DMS53 treated with DMSO at 0.1 percent for 48 hours (cell line): ENCODE results near the gene BTBD8.
"Not testable (repeated sequence)": the region's sequence is repeated elsewhere in the genome, so short reads cannot be mapped to it uniquely, and the experiment has no call there.

ENCODE experiments used
- DNase-seq: peaks from one replicate; lab custom pipeline; 2025; ENCODE audit not compliant: unreplicated experiment; lab: John Stamatoyannopoulos, UW

BTBD8 gene

DNA sequence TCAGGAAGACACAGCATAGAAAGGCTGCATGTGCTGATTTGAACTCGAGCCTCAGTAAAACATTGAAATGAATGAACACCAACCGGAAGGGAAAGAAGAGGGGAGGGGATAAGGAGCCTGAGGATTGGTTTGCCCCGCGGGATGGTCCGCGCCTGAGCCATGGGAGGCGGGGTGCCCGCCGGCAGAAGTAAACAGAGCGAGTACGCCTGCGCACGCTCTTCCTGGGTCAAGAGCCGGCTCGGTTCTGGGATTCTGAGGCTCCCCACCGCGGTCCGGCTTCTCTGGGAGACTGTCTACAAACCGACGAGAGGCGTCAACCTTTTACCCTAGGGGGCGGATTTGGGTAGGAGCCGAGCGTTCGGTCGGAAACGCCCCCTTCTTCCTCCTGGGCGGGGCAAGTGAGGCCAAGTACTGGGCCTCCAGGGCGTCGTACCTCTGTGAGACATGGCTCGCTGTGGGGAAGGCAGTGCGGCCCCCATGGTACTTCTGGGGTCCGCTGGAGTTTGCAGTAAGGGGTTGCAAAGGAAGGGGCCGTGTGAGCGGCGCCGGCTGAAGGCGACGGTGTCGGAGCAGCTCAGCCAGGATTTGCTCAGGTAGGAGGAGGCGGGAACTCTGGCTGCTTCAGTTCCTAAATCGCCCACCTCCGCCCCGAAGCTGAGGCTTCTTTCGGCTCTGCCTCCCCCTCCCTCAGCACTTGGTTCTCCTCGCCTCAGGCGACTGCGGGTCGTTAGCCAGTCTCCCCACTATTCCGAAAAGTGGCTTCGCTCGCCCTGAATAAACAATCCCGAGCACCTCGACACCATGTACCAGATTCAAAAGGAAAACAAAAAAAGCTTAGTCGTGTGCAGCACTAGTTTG is at the start of gene BTBD8:
Gene BTBD8 (plus strand): TSS at position 218 of the 858 bp plus-strand sequence. CDS start 227 bp downstream, at position 445.
- DNase-seq, result peak; percentile 91

DNA sequence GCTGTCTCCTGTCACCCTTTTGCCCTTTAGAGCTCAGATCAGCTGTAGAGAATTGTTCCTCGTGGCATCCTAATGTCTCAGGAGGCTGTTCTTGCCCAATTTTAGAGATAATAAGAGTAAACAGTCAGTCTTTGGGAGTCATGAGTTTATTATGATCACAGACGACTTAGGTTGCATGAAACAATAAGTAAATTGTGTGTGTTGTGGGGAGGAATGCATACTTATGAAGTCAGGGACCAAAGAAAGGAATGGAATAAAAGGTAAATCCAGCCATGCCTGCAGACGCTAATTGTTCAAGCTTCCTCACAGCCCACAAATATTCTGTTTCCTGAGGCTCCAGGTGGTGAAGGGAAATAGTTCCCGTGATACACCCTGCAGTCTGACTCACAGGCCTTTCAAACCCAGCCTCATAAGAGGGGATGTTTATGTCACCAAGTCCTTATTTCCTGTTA is 49.5 kb upstream of the BTBD8 start:
- DNase-seq, result peak; percentile 94

DNA sequence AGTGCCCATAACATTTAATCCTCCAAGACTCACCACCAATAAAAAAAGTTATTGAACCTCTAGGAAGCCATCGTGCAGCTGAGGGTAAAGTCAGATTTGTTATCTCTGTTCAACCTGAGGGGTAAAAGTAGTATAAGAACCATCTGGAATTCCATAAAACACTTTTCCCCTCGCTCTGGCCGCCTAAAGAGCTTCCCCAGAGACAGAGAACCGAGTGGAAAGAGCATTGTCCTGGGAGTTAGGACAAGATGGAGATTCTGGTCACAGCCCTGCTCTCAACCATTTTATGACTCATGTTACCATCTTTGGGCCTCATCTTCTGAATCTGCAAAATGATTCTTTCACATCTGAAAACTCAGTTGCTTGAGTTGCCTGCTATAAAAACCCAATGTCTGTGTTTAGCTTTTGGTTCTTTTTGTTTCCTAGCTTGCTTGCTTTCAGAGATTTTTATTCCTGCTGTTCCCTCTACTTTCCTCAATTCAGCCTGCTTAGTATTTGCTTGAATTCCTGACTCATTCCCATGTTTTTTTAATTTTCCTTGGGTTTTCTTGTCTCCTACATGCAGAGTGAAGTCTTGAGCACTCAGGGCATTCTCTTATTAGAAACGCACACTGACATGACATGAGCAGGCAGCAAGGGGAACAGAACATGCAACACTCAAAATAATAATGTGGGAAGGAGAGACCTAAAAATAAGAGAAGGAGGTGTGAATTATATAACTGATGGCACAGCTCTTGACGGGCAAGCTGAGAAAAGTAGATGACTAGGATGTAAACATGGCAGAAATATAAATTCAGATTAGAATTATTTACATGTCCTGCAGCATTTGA is 48.6 kb upstream of the BTBD8 start:
- DNase-seq, result no peak

DNA sequence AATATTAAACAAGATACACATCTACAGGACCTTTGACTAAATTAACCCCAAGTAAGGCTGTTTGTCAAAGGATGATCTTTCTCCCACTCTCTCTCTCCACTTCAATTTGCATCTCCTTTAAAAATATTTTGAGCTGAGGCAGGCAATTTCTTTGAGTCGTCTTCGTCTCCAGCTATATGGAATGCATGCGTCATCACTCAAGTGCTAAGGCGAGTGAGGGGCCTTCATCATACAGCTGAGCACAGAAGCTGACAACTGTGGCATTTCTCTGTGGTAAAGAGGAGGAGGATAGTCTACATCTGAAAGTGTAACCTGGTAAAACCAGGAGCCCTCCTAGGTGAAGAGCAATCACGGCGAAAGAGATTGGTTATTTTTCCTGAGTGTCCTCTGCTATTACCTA is 42.7 kb upstream of the BTBD8 start:
- DNase-seq, result no peak

DNA sequence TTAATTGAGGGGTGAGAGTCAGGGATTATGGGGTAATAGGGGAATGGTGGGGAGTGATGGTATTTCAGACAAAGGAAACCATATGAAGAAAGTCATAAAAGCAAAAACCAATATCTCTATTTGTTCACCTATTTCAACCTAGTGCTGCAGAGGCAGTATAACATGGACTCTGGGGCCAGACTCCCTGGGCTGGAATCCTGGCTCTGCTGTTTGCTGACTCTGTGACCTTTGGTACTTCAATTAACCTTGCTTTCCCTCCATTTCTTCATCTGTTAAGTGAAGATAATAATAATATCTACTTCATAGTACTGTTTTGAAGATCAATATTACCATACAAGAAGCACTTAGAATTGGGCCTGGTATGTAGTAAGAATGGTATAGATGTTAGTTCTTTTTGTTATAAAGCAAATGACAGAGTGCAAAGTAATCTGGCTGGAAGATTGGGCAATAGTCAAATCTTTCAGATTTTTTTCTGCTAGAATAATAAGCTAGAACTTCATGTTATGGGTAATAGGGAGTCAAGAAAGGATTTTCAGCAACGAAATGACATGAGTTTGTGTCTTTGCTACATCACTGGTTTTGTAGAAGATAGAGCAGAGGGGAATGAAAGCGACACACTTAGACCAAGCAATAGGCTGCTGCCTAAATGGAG is 41.3 kb upstream of the BTBD8 start:
- no peak for DNase-seq

DNA sequence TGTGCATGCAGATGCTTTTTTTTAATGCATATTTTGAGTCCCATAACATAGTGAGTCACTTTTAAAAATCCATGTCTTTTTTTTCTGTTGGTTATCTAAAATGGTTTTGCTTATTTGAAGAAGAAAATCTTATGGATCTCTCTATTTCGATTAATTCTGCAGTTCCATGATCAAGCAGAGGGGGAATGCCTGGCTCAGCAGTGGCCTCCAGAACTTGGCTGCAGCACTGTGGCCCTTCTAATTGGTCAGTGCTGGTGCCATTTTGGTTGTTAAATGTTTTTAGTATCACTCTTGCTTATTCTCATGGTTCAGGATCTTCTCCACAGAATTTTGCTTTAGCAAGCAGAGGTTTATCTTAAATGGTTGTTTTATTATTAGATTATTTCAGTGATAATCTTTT is 39.2 kb upstream of the BTBD8 start:
- no peak for DNase-seq

DNA sequence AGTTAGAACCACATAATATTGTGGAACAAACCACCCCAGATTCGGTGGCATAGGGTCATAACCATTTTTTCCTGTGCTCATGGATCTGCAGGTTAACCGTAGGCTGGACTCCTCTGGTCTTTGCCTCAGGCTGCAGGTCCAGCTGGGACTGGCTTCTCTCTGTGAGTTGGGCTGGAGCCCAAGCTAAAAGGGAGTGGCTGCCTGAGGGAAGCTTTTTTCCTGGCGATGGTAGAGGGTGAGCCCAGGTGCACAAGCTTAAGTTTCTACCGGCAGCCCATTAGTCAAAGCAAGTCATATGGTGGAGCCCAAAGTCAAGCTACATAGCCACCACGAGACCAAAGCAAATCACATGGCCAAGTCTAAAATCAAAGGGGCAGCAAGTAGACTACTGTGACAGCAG is 36.5 kb upstream of the BTBD8 start:
- DNase-seq, result no peak

DNA sequence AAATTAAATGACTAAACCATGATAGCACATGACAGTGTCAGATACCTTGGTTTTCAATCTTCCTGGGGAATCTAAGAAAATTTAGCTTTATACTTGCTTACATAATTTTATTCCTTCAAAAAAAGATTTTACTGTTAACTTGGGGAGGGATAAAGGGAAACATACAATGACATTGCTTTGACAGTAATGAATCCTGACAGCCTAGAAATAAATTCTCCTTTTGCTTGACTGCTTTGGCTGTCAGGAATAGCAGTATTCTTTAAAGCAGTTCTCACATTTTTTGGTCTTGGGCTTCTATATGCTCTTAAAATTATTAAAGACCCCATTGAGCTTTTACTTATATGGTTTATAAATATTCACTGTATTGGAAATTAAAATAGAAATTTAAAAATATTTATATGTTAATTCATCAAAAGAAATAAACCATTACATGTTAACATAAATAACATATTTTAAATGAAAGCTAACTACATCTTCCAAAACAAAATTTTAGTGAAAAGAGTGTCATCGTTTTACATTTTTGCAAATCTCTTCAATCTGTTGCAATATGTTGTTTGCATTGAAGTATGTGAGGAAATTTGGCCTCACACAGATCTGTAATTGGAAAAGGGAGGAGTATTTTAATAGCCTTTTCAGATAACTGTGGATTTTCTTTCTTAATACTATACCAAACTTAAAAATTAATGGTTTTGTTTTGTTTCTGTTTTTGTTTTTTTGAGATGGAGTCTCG is 34.2 kb upstream of the BTBD8 start:
- no peak for DNase-seq

DNA sequence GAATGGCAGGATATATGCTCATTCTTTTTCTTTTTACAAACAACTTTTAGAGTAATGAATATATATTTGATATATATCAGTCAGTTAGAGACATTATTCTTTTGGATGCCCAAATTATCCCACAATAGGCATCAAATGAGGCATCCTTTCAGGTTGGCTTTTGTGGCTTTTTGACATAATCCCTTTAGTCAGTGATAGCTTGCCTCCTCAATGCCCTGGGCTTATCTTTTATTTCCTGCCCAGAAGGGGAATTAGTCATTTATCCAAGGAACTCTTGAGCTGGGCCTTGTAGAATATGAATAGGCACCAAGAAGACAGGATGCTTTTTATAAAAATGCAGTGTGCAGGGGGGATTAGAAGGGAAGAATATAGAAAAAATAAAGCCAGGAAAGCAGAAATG is 28.2 kb upstream of the BTBD8 start:
- DNase-seq, result no peak

DNA sequence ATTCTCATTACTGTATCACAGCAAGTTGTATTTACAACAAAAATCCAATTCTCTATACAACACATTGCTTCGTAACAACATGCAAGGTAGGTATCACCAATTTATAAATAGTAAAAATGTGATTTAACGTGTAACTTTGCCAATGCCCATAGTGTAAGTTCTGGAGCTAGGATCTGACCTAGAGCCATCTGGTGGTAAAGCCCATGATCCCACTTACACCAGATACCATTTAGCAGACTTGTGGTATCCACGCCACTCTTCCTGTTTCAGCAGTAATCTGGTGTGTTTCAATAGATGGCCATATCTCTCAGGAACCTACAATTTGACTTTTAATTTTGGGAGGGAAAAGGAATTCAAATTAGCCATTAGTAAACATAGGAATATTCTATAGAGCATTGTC is 15.1 kb upstream of the BTBD8 start:
- no peak for DNase-seq

DNA sequence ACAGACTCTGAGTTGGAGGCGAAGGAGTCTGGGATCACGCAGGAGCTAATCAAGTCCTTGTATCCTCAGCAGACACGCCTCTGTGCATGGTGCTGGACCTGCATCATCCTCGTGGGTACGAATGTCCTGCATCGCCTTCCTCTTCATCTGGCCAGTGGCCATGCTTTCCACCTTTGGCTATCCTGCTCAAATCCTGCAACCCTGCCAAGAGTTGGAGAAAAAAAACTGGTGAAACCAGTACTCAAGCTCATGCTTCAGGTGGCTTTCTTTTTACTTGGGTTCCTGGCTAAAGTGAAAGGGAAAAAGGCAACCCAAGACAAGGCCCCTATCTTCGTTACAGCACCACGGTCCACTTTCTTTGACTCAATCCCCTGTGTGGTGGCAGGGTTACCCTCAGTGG is 13.8 kb upstream of the BTBD8 start:
- DNase-seq, result no peak

DNA sequence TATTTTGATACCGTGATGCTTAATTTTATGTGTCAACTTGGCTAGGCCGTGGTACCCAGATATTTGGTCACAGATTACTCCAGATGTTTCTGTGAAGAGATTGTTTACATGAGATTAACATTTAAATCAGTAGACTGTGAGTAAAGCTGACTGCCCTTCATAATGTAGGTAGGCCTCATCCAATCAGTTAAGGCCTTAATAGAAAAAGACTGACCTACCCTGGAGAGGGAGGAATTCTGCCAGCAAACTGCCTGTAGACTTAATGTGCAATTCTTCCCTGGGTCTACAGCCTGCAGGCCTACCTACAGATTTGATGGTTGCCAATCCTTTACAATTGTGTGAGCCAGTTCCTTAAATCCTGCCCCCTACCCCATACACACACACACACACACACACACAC is 9.3 kb upstream of the BTBD8 start:
- no peak for DNase-seq

DNA sequence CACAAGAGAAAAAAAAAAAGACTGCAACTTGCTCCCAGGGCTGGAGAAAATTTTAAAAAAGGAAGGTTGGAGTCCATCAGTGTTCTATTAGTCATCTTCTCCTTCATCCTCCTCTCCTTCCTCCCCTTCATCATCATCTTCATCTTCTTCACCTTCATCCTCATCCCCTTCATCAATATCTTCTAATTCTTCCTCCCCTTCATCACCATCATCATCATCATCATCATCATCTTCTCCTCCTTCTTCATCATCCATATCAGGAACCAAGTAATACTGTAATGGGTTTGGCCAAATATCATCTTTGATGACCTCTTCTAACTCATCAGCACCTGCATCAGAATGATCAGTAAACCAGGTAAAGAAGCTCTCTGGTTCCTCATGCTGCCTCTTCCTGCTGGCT is 5.7 kb upstream of the BTBD8 start:
- DNase-seq, result not testable (repeated sequence)

DNA sequence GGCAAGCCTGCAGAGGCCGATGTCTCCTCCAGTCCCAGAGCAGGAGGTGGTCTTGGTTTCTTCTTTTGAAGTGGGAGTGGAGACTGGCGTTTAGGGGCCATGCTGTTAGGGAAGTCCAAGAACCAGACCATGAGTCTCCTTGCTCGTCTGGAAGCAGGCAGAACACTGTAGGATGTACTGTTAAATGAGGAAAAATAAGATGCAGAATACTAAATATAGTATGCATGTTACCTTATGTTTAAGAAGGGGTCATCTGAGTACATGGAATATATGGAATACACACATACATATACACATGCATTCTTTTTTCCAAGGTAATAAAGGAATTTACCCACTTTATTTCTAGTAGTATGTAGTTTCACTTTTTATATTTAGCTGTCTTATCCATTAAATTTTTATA is 4.8 kb upstream of the BTBD8 start, which contains the start of gene SETSIP:
Gene SETSIP (minus strand): TSS at position 101 of the 400 bp plus-strand sequence. CDS start 0 bp downstream, at position 101.
- no peak for DNase-seq

DNA sequence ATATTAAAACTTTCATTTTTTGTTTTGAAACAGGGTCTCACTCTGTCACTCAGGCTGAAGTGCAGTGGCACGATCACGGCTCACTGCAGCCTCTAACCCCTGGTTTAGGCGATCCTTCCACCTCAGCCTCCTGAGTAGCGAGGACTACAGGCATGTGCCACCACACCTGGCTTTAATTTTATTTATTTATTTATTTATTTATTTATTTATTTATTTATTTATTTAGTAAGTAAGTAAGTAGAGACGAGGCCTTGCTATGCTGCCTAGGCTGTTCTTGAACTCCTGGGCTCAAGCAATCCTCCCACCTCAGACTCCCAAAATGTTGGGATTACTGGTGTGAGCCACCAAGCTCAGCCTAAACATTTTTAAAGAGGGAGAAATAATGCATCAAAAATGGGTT is 3.8 kb upstream of the BTBD8 start:
- DNase-seq, result no peak

DNA sequence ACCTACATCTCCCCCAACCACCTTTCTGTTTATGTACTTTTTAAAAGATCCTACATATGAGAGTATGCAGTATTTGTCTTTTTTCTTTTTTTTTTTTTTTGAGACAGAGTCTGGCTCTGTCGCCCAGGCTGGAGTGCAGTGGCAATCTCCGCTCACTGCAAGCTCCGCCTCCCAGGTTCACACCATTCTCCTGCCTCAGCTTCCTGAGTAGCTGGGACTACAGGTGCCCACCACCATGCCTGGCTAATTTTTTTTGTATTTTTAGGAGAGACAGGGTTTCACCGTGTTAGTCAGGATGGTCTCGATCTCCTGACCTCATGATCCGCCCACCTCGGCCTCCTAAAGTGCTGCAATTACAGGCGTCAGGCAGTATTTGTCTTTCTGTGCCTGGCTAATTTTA is 2.1 kb upstream of the BTBD8 start:
- DNase-seq, result not testable (repeated sequence)

DNA sequence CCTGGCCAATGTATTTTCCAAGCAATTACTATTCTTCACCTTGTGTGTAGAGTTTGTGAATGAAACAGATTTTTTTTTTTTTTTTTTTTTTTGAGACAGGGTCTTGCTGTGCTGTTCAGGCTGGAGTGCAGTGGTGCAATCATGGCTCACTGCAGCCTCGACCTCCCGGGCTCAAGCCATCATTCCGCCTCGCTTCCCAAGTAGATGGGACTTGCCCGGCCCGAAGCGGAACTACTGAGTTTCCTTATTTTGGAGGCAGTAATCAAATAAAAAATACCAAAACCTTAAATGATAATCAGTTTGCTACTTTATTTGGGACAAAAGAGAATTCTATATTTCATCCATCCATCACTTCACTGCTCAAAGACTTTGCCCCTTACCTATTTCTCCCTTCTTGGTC is 704 bp upstream of the BTBD8 start:
- DNase-seq, result no peak

DNA sequence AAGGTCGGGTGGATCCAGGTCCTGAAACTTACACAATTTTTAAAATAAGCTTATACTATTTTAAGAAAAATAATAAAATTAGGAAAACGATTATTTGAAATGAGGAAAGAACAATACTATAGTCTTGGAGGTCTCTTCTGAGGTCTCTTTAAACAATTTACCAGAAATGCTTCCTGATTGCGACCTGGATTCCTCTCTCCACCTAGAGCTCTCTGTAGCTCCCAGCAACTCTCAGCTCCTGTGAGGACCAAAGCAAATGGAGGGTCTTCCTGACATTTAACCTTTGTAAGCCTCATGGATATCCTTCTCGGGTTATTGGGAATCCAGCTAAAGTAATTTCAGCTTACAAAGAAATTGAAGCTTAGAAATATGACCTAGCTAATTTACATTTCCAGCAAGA is 886 bp downstream of the BTBD8 start:
- peak; percentile 41 for DNase-seq

DNA sequence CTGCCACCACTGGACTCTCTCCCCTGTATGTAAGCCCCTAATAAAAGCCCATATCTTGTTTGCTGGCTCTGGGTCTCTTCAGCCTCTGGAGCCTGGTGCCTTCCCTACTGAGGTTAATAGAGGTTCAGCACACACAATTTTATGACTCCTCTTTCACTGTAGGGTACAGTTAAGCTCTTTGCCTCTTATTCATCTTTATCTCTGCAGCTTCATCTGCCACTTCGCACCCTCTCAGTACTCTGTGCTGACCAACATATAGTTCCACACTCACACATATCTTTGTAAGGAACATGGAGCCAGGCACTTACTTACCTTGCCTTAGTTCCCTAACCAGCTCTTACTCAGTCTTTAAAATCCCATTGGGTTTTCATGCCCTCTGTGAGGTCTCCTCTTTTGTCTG is 4.5 kb downstream of the BTBD8 start:
- DNase-seq, result no peak

DNA sequence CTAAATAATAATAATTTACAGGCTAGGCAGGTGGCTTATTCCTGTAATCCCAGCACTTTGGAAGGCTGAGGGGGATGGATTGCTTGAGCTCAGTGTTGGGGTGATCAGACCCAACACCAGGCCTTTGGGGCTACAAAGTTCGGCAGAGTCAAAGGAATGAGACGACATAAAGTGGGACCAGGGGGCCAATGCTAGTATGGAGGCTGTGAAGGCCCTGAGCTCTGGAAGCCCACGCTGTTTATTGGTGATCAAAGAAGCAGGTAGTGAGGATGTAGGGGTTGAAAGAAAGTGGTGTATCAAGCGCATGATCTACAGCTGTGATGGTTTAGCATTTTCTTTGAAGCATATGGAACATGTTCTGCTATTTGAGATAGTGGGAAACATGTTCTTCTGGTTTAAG is 5.6 kb downstream of the BTBD8 start:
- no peak for DNase-seq

DNA sequence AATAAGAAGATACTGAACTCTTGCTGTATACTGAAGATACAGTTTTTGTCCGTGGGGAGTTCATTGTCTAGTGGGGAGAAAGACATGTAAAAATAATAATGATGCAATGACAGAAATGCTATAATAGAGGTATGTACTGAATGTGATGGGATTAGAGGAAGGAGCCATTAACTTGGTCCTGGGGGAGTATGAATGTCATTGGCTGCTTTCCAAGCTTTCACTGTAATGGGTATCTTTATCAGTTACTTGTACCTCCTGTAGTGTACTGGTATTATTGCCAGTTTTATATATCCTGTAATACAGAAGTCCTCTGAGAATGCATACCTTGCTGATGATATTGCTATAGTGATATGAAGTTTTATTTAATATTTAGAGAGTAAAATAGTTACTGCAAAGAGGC is 7.4 kb downstream of the BTBD8 start:
- DNase-seq, result no peak
